ENCODE results near the gene LHFPL5. TPM values are rescaled to one million over a fixed set of nuclear protein-coding genes. Genes with fewer than 3 reads are reported as not detected.

The LHFPL5 gene
- total RNA-seq, 1 donor from 2014 or later: not detected

GRCh38 chr6:35786810-35787209 lies 18.3 kb upstream of the LHFPL5 start:
- H3K27me3 ChIP-seq: no peaks in the 10 kb centered on the region
- H3K4me3 ChIP-seq: no peak overlapping the region
- no peak for DNase-seq (ENCODE audit: low spot score in 2 of 2)
- H3K9me3 ChIP-seq: no peaks in the 10 kb centered on the region
- no peak for TF ChIP-seq CTCF (IDR thresholded peaks at IDR 0.05)
- no peaks in the 10 kb centered on the region for H3K36me3 ChIP-seq
- intact Hi-C loops (cut with DNase I): no loop called here
- H3K4me1 ChIP-seq: no peaks in the 10 kb centered on the region
- H3K27ac ChIP-seq: no peak overlapping the region

GRCh38 chr6:35787266-35788218 lies 17.6 kb upstream of the LHFPL5 start:
- Histone ChIP-seq H3K27ac (no peak overlapping the region), H3K4me3 (no peak overlapping the region), H3K36me3 (no peaks in the 10 kb centered on the region), H3K9me3 (no peaks in the 10 kb centered on the region), H3K4me1 (no peaks in the 10 kb centered on the region), H3K27me3 (no peaks in the 10 kb centered on the region)
- intact Hi-C loops (cut with DNase I): no loop called here
- TF ChIP-seq CTCF (IDR thresholded peaks at IDR 0.05): no peak
- DNase-seq (ENCODE audit: low spot score in 2 of 2): no peak

GRCh38 chr6:35788423-35788982 lies 16.6 kb upstream of the LHFPL5 start:
- Histone ChIP-seq H3K4me1 (no peaks in the 10 kb centered on the region), H3K9me3 (no peaks in the 10 kb centered on the region), H3K27me3 (no peaks in the 10 kb centered on the region), H3K36me3 (no peaks in the 10 kb centered on the region), H3K4me3 (no peak overlapping the region), H3K27ac (no peak overlapping the region)
- intact Hi-C loops (cut with DNase I): no loop called here
- TF ChIP-seq CTCF (IDR thresholded peaks at IDR 0.05): no peak
- no peak for DNase-seq (ENCODE audit: low spot score in 2 of 2)

- no peaks in the 10 kb centered on the region for H3K4me1 ChIP-seq
- no peak for DNase-seq (ENCODE audit: low spot score in 2 of 2)
- intact Hi-C loops (cut with DNase I): no loop called here
- no peaks in the 10 kb centered on the region for H3K36me3 ChIP-seq
- no peaks in the 10 kb centered on the region for H3K9me3 ChIP-seq
- no peak overlapping the region for H3K4me3 ChIP-seq
- H3K27me3 ChIP-seq: no peaks in the 10 kb centered on the region
- TF ChIP-seq CTCF (IDR thresholded peaks at IDR 0.05): no peak
- H3K27ac ChIP-seq: no peak overlapping the region
Observed at GRCh38 chr6:35790683-35791082, 14.5 kb upstream of the LHFPL5 start.

- intact Hi-C loops (cut with DNase I): no loop called here
- Histone ChIP-seq H3K36me3 (no peaks in the 10 kb centered on the region), H3K9me3 (no peaks in the 10 kb centered on the region), H3K4me1 (no peaks in the 10 kb centered on the region), H3K4me3 (no peak overlapping the region), H3K27ac (no peak overlapping the region), H3K27me3 (no peaks in the 10 kb centered on the region)
- TF ChIP-seq CTCF (IDR thresholded peaks at IDR 0.05): no peak
- no peak for DNase-seq (ENCODE audit: low spot score in 2 of 2)
Observed at GRCh38 chr6:35794536-35795452, 10.4 kb upstream of the LHFPL5 start.
